CD4-positive, alpha-beta T cell (primary cell): Measurements from ENCODE around the gene HFM1. TPM values are rescaled to one million over a fixed set of nuclear protein-coding genes. Genes with fewer than 3 reads are reported as not detected.

ENCODE experiments used
- ATAC-seq: fragments of 200-7000 bp; cut with Tn5 transposase; one replicate; pipeline ENCODE4 v1.10.0; 2022; ENCODE audit warnings: mild to moderate bottlenecking; ENCODE audit not compliant: poor library complexity
- CTCF ChIA-PET: fragments of 350-600 bp; sonication (Branson Sonifier 250); formaldehyde crosslinking; loops from one replicate; lab custom pipeline; 2021; ENCODE audit warnings: antibody characterized with exemption, inconsistent platforms; lab: Charles Lee
- POLR2A ChIA-PET: fragments of 350-600 bp; sonication (Branson Sonifier 250); formaldehyde crosslinking; loops from one replicate; lab custom pipeline; 2021; ENCODE audit warnings: antibody characterized with exemption, inconsistent platforms; lab: Charles Lee
- DNase-seq, 14 experiments: peaks; one replicate each; pipeline ENCODE4 v3.0.0-alpha.2; 2013 to 2020; ENCODE audit warnings: mixed read lengths in 2 of 14
- H3K27ac ChIP-seq, 2 donors: one replicate each; pipeline versions ENCODE4 v1.5.1 to v1.7.0; 2013; ENCODE audit warnings: low read length in 2 of 2, low read depth in 1 of 2, mild to moderate bottlenecking in 1 of 2
- H3K27me3 ChIP-seq, 2 experiments: 1 replicate in 1 of 2; 2 replicates in 1 of 2; pipeline versions ENCODE4 v1.6.1 to v1.7.0; 2013; ENCODE audit warnings: low read length in 2 of 2, control low read depth in 1 of 2, mild to moderate bottlenecking in 1 of 2, moderate library complexity in 1 of 2; ENCODE audit not compliant: insufficient read depth in 2 of 2, control insufficient read depth in 1 of 2
- H3K36me3 ChIP-seq: one replicate; pipeline ENCODE4 v1.6.1; 2013; ENCODE audit warnings: low read length, control low read depth; ENCODE audit not compliant: insufficient read depth
- H3K4me1 ChIP-seq: one replicate; pipeline ENCODE4 v1.6.1; 2013; ENCODE audit warnings: low read length, control low read depth; ENCODE audit not compliant: insufficient read depth
- H3K4me3 ChIP-seq: one replicate; pipeline ENCODE4 v1.5.1; 2013; ENCODE audit warnings: mild to moderate bottlenecking, low read length, moderate library complexity
- H3K9me3 ChIP-seq, 2 experiments: 1 replicate in 1 of 2; 2 replicates in 1 of 2; pipeline versions ENCODE4 v1.6.1 to v1.7.0; 2013; ENCODE audit warnings: low read length in 2 of 2, mild to moderate bottlenecking in 2 of 2, control low read depth in 1 of 2, moderate library complexity in 1 of 2; ENCODE audit not compliant: control insufficient read depth in 1 of 2, insufficient read depth in 1 of 2
- H3K27ac Mint-ChIP-seq: one replicate; pipeline ENCODE4 v1.8.0; 2020; ENCODE audit warnings: mixed read lengths
- H3K27me3 Mint-ChIP-seq: one replicate; pipeline ENCODE4 v1.8.0; 2021; ENCODE audit warnings: mixed read lengths
- H3K36me3 Mint-ChIP-seq: one replicate; pipeline ENCODE4 v1.8.0; 2021; ENCODE audit warnings: low read depth, mixed read lengths
- H3K4me1 Mint-ChIP-seq: one replicate; pipeline ENCODE4 v1.8.0; 2021; ENCODE audit warnings: low read depth, mixed read lengths
- H3K4me3 Mint-ChIP-seq: one replicate; pipeline ENCODE4 v1.8.0; 2020; ENCODE audit warnings: mild to moderate bottlenecking, mixed read lengths
- H3K9me3 Mint-ChIP-seq: one replicate; pipeline ENCODE4 v1.8.0; 2020; ENCODE audit warnings: mixed read lengths
- CTCF ChIP-seq: fragments of 200-600 bp; IDR thresholded peaks from one replicate; pipeline ENCODE4 v1.8.0; 2022; ENCODE audit warnings: antibody characterized with exemption, mild to moderate bottlenecking
- intact Hi-C, 2 experiments: fragments of 100-400 bp; cut with DNase I in 1 of 2; cut with micrococcal nuclease in 1 of 2; formaldehyde crosslinking; loops; one replicate each; pipeline versions ENCODE4 v1.15.1 to v1.9.0; 2023 to 2025; cut with DNase I, micrococcal nuclease
- total RNA-seq, 174 experiments: library from RNA in 2 of 174; stranded (reverse) in 2 of 174; gene quantifications; one replicate each; pipeline ENCODE4 v1.2.3 and lab custom pipeline; 2021 to 2026

Gene HFM1
- total RNA-seq, 2 experiments from 2014 or later: not detected

GRCh38 chr1:91338501-91338900, 66.1 kb downstream of the HFM1 start:
- DNase-seq: no peak
- no peak for TF ChIP-seq CTCF
- H3K27me3 ChIP-seq: no peaks in the 10 kb centered on the region
- ATAC-seq: no peak
- no peaks in the 10 kb centered on the region for H3K36me3 ChIP-seq
- H3K4me3 ChIP-seq: no peak overlapping the region
- no peaks in the 10 kb centered on the region for H3K9me3 Mint-ChIP-seq
- H3K27ac ChIP-seq: no peak overlapping the region
- no peaks in the 10 kb centered on the region for H3K4me1 Mint-ChIP-seq
- no peak overlapping the region for H3K4me3 Mint-ChIP-seq
- peaks cover 0 to 8% of the 10 kb centered on the region in 2 experiments for H3K9me3 ChIP-seq
- CTCF ChIA-PET: no interaction called here
- peaks cover 26% of the 10 kb centered on the region for H3K27me3 Mint-ChIP-seq
- POLR2A ChIA-PET: no interaction called here
- no peaks in the 10 kb centered on the region for H3K36me3 Mint-ChIP-seq
- no peak overlapping the region for H3K27ac Mint-ChIP-seq
- H3K4me1 ChIP-seq: no peaks in the 10 kb centered on the region
- intact Hi-C loops: no loop called here

DNA sequence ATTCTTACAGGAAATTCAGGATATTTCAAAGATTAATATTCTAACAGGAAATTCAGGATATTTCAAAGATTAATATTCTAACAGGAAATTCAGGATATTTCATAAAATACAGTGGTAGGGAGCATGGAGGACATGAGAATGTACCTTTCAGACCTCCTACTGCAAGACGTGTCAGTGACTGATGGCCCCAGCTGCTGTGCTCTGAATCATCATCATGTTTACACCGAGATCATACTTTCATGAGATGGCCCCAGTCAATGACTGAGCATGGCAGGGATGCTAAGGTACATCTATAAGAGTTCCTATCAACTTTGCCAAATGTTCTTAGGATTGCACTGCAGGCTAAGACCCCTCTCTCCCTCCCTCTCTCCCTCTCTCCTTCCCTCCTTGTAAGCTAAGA, 69.0 kb downstream of the HFM1 start:
- Mint-ChIP-seq H3K9me3 (peaks cover 3% of the 10 kb centered on the region), H3K4me3 (no peak overlapping the region), H3K27me3 (peaks cover 35% of the 10 kb centered on the region), H3K27ac (no peak overlapping the region), H3K4me1 (no peaks in the 10 kb centered on the region), H3K36me3 (no peaks in the 10 kb centered on the region)
- Histone ChIP-seq H3K27me3 (no peaks in the 10 kb centered on the region), H3K36me3 (no peaks in the 10 kb centered on the region), H3K9me3 (peaks cover 0 to 8% of the 10 kb centered on the region in 2 experiments), H3K4me1 (no peaks in the 10 kb centered on the region), H3K27ac (no peak overlapping the region), H3K4me3 (no peak overlapping the region)
- no peak for TF ChIP-seq CTCF
- ChIA-PET POLR2A (no interaction called here), CTCF (no interaction called here)
- no peak for DNase-seq
- intact Hi-C loops: no loop called here
- no peak for ATAC-seq

GRCh38 chr1:91334856-91335255, 69.8 kb downstream of the HFM1 start:
- Mint-ChIP-seq H3K27me3 (peaks cover 39% of the 10 kb centered on the region), H3K27ac (no peak overlapping the region), H3K4me1 (no peaks in the 10 kb centered on the region), H3K4me3 (no peak overlapping the region), H3K9me3 (peaks cover 6% of the 10 kb centered on the region), H3K36me3 (no peaks in the 10 kb centered on the region)
- CTCF ChIA-PET: no interaction called here
- no peak for ATAC-seq
- intact Hi-C loops: no loop called here
- H3K9me3 ChIP-seq: peaks cover 0 to 8% of the 10 kb centered on the region in 2 experiments
- no peak overlapping the region for H3K4me3 ChIP-seq
- DNase-seq: no peak
- no peaks in the 10 kb centered on the region for H3K36me3 ChIP-seq
- no peaks in the 10 kb centered on the region for H3K27me3 ChIP-seq
- no peak for TF ChIP-seq CTCF
- no peaks in the 10 kb centered on the region for H3K4me1 ChIP-seq
- no peak overlapping the region for H3K27ac ChIP-seq
- POLR2A ChIA-PET: no interaction called here
